ENCODE data around the gene PLSCR5.
A peak's percentile ranks its signal among the peaks of the same experiment; 100 is the strongest.

DNA sequence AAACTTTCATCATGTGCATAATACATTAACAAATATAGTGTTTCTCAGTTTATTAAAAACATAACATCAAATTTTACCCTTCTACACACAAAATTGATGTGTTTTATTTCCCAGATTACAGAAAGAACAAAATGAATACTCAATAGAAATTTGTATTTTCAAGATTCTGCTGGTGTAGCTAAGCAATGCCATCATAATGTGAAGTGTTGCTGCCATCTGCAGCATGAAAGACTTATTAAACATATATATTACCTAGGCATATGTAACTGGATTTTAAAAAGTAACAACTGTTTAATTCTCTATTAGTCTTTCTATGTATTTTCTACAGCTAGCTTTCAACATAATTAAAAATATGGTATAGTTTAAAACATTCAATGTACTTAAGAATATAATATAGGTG is 27.5 kb downstream of the PLSCR5 start:
- TF ChIP-seq, protein P1, sequence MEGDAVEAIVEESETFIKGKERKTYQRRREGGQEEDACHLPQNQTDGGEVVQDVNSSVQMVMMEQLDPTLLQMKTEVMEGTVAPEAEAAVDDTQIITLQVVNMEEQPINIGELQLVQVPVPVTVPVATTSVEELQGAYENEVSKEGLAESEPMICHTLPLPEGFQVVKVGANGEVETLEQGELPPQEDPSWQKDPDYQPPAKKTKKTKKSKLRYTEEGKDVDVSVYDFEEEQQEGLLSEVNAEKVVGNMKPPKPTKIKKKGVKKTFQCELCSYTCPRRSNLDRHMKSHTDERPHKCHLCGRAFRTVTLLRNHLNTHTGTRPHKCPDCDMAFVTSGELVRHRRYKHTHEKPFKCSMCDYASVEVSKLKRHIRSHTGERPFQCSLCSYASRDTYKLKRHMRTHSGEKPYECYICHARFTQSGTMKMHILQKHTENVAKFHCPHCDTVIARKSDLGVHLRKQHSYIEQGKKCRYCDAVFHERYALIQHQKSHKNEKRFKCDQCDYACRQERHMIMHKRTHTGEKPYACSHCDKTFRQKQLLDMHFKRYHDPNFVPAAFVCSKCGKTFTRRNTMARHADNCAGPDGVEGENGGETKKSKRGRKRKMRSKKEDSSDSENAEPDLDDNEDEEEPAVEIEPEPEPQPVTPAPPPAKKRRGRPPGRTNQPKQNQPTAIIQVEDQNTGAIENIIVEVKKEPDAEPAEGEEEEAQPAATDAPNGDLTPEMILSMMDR (IDR thresholded peaks at IDR 0.05): peak in 2 of 3 donors; percentile 17 to 37
- TF ChIP-seq POLR2A (IDR thresholded peaks at IDR 0.05) (no peak), POLR2AphosphoS5 (IDR thresholded peaks at IDR 0.05) (no peak)

Data from breast epithelium (tissue), 3 donors.